GM21390 (cell line): ENCODE measurements around the gene GALE.

Experiments used
- ATAC-seq: cut with Tn5 transposase; IDR thresholded peaks from one replicate; pipeline ENCODE4 v1.9.1; 2021; ENCODE audit not compliant: unreplicated experiment

Gene GALE

DNA sequence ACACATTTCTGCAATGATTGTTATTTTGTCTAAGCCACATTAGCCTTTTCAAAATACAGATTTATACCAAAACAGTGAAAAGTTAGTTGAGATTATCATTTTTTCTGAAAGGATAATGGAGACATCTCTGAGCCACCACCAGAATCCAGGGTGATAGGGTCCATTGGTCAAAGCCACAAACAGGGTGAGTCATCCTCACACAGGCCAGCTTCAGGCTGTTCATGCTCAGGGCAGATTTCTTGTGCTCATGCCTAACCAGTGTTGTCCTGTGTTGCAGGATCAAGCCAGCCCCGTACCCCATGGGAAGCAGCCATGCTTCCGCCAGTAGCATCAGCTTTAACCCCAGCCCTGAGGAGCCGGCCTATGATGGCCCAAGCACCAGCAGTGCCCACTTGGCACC, 43.9 kb downstream of the GALE start:
- no peak for ATAC-seq

DNA sequence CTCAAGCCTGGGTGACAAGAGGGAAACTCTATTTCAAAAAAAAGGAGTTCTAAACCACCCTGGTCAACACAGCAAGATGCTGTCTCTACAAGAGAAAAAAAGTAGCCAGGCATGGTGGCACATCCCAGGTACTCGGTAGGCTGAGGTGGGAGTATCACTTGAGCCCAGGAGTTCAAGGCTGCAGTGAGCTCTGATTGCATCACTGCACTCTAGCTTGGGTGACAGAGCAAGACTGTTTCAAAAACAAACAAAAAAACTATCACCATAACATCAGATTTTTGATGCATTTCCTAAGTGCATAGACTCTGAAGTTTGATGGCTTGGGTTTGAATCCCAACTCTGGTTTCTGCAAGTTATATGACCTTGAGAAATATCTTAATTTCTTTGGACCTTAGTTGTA, 47.6 kb downstream of the GALE start:
- ATAC-seq, result no peak

DNA sequence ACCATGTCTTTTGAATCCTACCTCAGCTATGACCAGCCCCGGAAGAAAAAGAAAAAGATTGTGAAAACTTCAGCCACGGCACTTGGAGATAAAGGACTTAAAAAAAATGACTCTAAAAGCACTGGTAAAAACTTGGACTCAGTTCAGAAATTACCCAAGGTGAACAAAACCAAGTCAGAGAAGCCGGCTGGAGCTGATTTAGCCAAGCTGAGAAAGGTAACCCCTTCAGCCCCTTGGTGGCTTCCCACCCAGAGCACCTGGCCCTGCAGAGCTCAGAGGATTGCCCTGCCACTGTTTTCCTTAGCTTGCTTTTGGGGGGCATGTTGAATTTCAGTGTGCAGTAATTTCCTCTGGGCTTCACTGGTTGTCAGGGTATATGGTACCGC, 48.7 kb downstream of the GALE start:
- no peak for ATAC-seq

DNA sequence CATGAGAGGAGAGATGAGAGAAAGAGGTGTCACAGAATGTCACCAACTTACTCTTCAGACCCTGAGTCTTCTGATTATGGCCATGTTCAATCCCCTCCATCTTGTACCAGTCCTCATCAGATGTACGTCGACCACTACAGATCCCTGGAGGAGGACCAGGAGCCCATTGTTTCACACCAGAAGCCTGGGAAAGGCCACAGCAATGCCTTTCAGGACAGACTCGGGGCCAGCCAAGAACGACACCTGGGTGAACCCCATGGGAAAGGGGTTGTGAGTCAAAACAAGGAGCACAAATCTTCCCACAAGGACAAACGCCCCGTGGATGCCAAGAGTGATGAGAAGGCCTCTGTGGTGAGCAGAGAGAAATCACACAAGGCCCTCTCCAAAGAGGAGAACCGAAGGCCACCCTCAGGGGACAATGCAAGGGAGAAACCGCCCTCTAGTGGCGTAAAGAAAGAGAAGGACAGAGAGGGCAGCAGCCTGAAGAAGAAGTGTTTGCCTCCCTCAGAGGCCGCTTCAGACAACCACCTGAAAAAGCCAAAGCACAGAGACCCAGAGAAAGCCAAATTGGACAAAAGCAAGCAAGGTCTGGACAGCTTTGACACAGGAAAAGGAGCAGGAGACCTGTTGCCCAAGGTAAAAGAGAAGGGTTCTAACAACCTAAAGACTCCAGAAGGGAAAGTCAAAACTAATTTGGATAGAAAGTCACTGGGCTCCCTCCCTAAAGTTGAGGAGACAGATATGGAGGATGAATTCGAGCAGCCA, 49.3 kb downstream of the GALE start:
- ATAC-seq, result no peak

DNA sequence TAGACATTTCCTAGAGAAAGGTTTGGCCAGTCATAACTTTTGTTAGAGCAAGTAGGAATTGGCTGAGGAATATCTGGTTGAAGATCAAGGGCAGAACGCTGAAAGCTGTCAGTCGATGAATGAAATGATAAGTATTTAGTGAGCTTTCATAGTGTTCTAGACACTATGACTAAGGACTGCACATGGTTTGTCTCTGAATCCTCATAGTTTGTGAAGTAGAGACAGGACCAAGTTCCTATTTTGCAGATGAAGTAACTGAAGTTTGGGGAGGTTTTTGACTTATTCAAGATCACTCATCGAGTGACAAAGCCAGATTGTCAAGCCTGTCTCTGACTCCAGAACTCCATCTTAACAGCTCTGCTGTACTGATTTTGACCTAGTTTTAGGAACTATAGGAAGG, 52.5 kb downstream of the GALE start:
- ATAC-seq, result no peak
